Rectal smooth muscle tissue (tissue), 1 donor: ENCODE measurements around the gene EPGN.

Experiments used
- H3K27ac ChIP-seq: one replicate; pipeline ENCODE4 v1.7.0; 2013; ENCODE audit warnings: low read depth, low read length, inconsistent platforms
- H3K27me3 ChIP-seq: one replicate; pipeline ENCODE4 v1.7.0; 2013; ENCODE audit warnings: low read length; ENCODE audit not compliant: control insufficient read depth, insufficient read depth
- H3K36me3 ChIP-seq: one replicate; pipeline ENCODE4 v1.7.0; 2013; ENCODE audit warnings: low read length; ENCODE audit not compliant: control insufficient read depth, insufficient read depth
- H3K4me1 ChIP-seq: one replicate; pipeline ENCODE4 v1.7.0; 2013; ENCODE audit warnings: low read length; ENCODE audit not compliant: control insufficient read depth, insufficient read depth
- H3K4me3 ChIP-seq: one replicate; pipeline ENCODE4 v1.7.0; 2013; ENCODE audit warnings: low read length
- H3K9ac ChIP-seq: one replicate; pipeline ENCODE4 v1.7.0; 2013; ENCODE audit warnings: low read length

The EPGN gene, protein sequence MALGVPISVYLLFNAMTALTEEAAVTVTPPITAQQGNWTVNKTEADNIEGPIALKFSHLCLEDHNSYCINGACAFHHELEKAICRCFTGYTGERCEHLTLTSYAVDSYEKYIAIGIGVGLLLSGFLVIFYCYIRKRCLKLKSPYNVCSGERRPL

DNA sequence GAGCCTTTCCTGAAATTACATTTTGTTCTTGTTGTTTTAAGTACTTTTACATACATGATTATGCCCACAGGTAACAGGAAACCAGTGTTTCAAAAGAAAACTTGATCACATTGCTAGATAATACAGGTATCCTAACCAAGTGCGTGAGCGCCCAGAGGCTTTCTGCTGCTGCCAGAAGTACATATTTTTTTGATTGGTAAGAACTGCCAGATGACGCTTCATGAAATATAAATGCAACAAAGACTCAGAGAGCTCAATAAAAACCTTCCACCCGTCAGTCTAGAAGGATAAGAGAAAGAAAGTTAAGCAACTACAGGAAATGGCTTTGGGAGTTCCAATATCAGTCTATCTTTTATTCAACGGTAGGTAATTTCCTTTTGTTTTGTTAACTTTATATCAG, at the start of gene EPGN:
EPGN (plus strand) TSS at position 256 of the 400 bp plus-strand sequence; CDS start at position 320, 64 bp downstream.
- Histone ChIP-seq H3K27me3 (no peaks in the 10 kb centered on the region), H3K27ac (no peak within 1 kb of the TSS), H3K9ac (no peak within 1 kb of the TSS), H3K4me3 (no peak within 1 kb of the TSS), H3K4me1 (no peaks in the 10 kb centered on the region), H3K36me3 (no peaks in the 10 kb centered on the region)

DNA sequence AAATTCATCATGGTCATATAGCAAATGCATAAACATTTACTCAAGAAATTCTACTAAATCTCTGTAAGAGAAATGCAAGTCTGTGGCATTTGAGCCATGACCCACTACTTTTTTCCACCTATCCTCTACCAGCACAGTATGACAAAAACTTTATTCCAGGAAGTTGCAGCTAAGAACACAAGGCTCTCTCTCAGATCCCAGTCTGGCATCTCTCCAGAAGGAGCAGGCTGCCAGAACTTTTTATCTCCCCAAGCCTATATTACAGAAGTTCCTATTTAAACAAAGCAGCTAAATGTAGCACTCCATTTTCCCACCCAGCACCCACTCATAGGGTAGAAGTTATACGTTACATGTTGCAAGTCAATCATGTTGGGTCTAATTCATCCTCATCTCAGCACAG, 49.3 kb upstream of the EPGN start:
- Histone ChIP-seq H3K27me3 (no peaks in the 10 kb centered on the region), H3K4me3 (no peak overlapping the region), H3K4me1 (no peaks in the 10 kb centered on the region), H3K36me3 (no peaks in the 10 kb centered on the region), H3K27ac (no peak overlapping the region), H3K9ac (no peak overlapping the region)

DNA sequence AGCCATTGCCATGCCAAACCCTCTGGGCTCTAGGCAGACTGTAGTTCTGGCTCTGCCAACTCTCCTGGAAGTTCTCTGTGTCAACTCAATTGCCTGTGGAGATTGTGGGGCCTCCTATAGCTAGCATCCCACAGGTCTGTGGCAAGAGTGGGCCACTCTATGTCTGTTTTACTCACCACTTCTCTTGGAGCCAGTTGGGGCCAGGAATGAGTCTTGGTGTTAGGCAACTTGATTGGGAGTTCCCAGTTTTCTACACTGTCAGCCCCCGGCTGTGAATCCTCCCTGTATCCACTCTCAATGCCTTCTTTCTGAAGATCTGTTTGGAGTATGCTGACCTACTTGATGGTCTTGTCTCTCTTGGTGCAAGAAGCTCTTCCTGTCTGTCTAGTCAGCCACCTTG, 48.2 kb upstream of the EPGN start:
- Histone ChIP-seq H3K9ac (no peak overlapping the region), H3K27ac (no peak overlapping the region), H3K4me3 (no peak overlapping the region), H3K4me1 (no peaks in the 10 kb centered on the region), H3K27me3 (no peaks in the 10 kb centered on the region), H3K36me3 (no peaks in the 10 kb centered on the region)

DNA sequence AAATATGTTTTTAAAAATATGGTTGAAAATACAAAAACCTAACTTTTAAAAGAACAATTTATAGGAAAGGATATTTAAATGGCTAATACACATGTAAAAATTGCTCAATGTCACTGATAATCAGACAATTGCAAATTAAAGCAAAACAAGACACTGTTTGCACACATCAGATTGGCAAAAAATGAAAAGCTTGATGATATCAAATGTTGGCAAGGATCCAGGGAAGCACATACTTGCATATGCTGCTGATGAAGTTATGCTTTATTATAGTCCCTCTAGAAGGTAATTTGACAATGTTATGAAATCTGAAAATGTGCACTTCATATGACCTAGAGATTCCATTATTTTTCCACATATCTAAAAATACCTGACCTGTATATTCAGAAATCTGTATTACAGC, 45.7 kb upstream of the EPGN start:
- Histone ChIP-seq H3K4me3 (no peak overlapping the region), H3K27me3 (no peaks in the 10 kb centered on the region), H3K27ac (no peak overlapping the region), H3K4me1 (no peaks in the 10 kb centered on the region), H3K36me3 (no peaks in the 10 kb centered on the region), H3K9ac (no peak overlapping the region)

DNA sequence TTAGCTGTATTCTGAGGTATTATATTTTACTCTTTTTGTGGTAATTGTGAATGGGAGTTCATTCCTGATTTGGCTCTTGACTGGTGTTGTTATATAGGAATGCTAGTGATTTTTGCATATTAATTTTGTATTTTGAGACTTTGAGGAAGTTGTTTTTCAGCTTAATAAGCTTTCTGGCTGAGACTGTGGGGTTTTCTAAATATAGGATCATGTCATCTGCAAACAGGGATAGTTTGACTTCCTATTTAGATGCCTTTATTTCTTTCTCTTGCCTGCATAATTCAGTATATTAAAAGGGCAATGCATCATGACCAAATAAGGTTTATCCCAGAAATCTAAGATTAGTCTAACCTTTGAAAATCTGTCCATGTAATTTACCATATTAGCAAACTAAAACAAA, 44.7 kb upstream of the EPGN start:
- no peak overlapping the region for H3K9ac ChIP-seq
- no peak overlapping the region for H3K4me3 ChIP-seq
- H3K27ac ChIP-seq: no peak overlapping the region
- no peaks in the 10 kb centered on the region for H3K27me3 ChIP-seq
- H3K36me3 ChIP-seq: no peaks in the 10 kb centered on the region
- H3K4me1 ChIP-seq: no peaks in the 10 kb centered on the region

DNA sequence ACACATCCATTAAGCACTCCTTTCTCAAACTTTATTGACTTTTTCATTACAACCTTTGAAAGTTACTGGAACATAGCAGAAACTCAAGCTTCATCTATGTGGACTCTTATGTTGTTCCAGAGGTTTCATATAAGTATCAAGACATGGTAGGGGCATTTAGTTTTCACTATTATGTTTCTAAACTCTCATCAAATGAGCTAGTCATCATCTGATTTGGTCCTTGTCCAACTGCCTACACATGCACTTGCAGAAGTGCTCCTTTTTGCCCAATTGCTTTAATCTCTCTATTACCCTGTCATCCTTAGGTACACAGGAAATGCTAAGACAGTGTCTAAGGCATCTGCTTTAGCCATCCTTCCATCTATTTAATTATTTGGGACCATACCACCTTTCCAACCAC, 42.2 kb upstream of the EPGN start:
- H3K27me3 ChIP-seq: no peaks in the 10 kb centered on the region
- H3K4me1 ChIP-seq: no peaks in the 10 kb centered on the region
- no peak overlapping the region for H3K4me3 ChIP-seq
- H3K9ac ChIP-seq: no peak overlapping the region
- no peak overlapping the region for H3K27ac ChIP-seq
- no peaks in the 10 kb centered on the region for H3K36me3 ChIP-seq

DNA sequence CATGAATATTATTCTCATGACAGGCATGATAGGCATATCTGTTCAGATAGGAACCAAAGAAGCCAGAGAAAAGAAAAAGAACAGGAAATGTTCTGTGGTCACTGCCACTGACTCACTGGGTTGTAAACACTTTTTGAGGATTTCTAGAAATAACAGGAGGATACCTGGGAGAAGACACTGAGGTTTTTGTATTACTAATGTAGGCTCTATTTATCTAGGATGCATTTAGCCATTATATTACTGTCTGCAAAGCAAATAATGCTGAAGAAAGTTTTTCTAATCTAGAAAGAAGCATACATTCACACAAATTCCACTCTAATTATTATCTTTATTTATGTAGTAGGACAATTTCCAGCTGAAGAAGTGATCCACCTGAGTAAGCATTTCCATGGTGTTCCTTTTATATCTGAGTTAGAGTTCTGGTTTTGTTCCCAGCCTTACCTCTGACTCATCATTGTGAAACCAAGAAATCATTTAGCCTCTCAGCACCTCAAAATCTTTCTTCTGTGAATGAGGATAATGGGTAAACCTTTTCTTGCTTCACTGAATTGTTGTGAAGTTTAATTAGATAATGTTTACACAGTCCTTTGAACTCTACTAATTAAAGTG, 40.2 kb upstream of the EPGN start:
- H3K9ac ChIP-seq: no peak overlapping the region
- H3K27me3 ChIP-seq: no peaks in the 10 kb centered on the region
- H3K36me3 ChIP-seq: no peaks in the 10 kb centered on the region
- H3K4me3 ChIP-seq: no peak overlapping the region
- no peaks in the 10 kb centered on the region for H3K4me1 ChIP-seq
- no peak overlapping the region for H3K27ac ChIP-seq

DNA sequence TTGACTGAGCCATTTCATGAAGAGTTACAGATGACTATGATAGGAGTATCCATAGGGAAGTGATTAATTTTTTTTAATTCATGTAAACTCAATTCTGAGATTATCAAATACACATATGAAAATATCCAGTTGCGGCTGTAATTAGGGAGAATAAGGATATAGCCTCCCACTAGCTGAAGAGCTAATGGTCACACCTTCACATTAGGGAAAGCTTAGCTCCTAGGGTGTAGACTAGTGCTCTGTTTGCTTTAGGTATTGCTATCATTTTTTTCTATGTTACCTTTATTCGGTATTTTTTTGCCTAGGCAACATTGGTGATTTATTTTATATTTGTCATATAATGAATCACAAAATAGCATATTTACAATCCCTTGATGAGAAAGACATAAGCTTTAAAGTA, 39.6 kb upstream of the EPGN start:
- Histone ChIP-seq H3K27me3 (no peaks in the 10 kb centered on the region), H3K4me1 (no peaks in the 10 kb centered on the region), H3K9ac (no peak overlapping the region), H3K27ac (no peak overlapping the region), H3K4me3 (no peak overlapping the region), H3K36me3 (no peaks in the 10 kb centered on the region)

DNA sequence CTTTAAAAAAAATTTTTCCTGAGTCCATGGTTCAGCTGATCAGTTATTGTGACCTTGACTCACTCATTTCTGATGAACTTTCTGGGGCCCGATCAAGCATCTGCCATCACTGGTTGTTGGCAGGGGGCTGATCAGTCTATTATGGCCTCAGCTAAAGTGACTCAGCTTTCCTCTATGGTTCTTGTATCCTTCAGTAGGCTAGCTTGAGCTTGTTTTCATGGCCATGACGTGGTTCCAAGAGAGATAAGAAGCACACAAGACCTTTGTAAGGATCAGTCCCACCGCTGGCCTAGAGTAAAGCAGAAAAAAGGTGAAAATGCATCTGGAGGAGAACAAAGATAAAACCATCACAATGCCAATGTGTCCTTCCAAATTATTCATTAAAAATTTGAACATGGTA, 29.8 kb upstream of the EPGN start:
- no peaks in the 10 kb centered on the region for H3K27me3 ChIP-seq
- no peak overlapping the region for H3K4me3 ChIP-seq
- H3K4me1 ChIP-seq: no peaks in the 10 kb centered on the region
- H3K36me3 ChIP-seq: no peaks in the 10 kb centered on the region
- no peak overlapping the region for H3K27ac ChIP-seq
- H3K9ac ChIP-seq: no peak overlapping the region

DNA sequence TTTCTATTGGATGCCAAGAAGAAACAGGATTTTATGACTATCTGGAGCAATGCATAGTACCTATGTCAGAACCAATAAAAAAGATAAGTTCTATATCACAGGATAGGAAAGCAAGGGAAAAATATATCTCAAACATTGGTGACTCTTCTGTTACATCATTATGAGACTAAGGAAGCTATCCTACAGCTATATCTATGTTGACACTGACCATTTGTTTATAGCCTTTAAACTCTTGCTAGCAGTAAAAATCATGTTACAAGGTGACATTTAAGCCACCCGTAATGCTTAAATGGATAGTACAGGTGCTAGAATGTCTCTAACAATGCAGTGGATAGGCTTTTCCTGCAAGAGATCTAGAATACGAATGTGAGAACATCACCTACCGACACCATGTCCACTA, 28.6 kb upstream of the EPGN start:
- H3K4me3 ChIP-seq: no peak overlapping the region
- H3K27ac ChIP-seq: no peak overlapping the region
- H3K9ac ChIP-seq: no peak overlapping the region
- no peaks in the 10 kb centered on the region for H3K27me3 ChIP-seq
- no peaks in the 10 kb centered on the region for H3K4me1 ChIP-seq
- no peaks in the 10 kb centered on the region for H3K36me3 ChIP-seq

DNA sequence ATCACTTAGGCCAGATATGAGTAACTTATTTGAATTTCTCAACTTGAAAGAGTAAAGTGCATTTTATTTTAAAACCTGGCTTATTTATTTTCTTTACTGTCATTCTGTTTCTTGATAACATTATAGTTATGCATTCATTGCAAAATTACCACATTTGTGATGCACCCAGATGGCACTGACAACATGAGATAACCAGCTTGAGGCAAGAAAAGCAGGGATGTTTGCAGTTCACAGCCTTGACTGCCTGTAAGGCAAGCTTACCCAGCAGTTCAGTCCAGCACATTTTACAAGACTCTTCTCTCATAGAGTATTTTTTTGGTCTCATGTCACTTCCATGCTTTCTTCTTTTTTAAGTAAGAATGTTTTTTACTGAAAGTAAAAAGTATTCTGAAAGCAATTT, 25.3 kb upstream of the EPGN start:
- no peak overlapping the region for H3K4me3 ChIP-seq
- H3K36me3 ChIP-seq: no peaks in the 10 kb centered on the region
- no peaks in the 10 kb centered on the region for H3K4me1 ChIP-seq
- H3K27me3 ChIP-seq: no peaks in the 10 kb centered on the region
- no peak overlapping the region for H3K9ac ChIP-seq
- H3K27ac ChIP-seq: no peak overlapping the region

DNA sequence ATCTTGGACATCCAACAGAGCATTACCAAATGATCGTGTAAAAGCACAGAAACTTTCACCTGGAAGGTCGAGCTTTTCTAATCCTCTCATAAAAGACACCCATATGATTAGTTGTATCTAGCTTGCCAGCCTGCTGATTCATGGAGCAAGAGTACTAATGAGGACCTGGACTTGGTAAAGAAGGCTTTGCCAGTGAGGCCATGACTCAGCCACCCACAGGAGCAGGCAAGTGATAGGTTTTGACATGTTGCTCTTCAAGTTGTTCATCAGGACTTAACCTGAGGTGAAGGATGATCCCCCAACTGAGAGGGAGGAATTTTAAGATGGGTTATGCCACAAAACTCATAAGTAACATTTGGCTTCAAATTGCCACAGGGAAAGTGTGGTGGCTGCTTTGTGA, 24.7 kb upstream of the EPGN start:
- no peak overlapping the region for H3K27ac ChIP-seq
- no peaks in the 10 kb centered on the region for H3K36me3 ChIP-seq
- H3K9ac ChIP-seq: no peak overlapping the region
- no peak overlapping the region for H3K4me3 ChIP-seq
- H3K27me3 ChIP-seq: no peaks in the 10 kb centered on the region
- no peaks in the 10 kb centered on the region for H3K4me1 ChIP-seq

DNA sequence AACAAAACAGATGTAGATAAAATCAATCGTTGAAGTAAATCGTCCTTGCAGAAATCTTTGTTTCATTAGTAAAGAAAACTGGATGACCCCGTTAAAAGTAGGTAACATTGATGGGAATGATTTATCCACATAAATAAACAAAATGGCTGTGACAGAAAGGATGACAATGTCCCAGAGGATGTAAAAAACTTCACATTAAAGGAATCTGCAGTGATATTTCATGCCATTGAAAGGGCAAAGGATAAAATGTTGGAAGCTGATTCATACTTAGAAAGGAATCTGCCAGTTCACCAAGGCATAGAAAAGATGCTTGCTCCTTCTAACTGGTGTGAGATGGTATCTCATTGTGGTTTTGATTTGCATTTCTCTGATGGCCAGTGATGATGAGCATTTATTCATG, 24.2 kb upstream of the EPGN start:
- Histone ChIP-seq H3K27me3 (no peaks in the 10 kb centered on the region), H3K4me3 (no peak overlapping the region), H3K9ac (no peak overlapping the region), H3K27ac (no peak overlapping the region), H3K4me1 (no peaks in the 10 kb centered on the region), H3K36me3 (no peaks in the 10 kb centered on the region)
